PC-3 (cell line): ENCODE results near the gene TRIM44.

ENCODE experiments used
- EZH2 ChIP-seq: fragments of 300-600 bp; sonication (generic); IDR thresholded peaks from one replicate; pipeline ENCODE4 v1.6.1; 2017; ENCODE audit warnings: antibody characterized with exemption, mild to moderate bottlenecking, low read length; ENCODE audit not compliant: unreplicated experiment
- EZH2phosphoT487 ChIP-seq: fragments of 300-600 bp; sonication (generic); IDR thresholded peaks from 2 replicates; pipeline ENCODE4 v1.6.1; 2018; ENCODE audit warnings: mild to moderate bottlenecking, antibody characterized with exemption, low read length, borderline replicate concordance
- TF ChIP-seq, protein P1 (sequence below): fragments of 300-600 bp; sonication (generic); conservative IDR thresholded peaks from 2 replicates; pipeline ENCODE4 v1.5.1; 2017; ENCODE audit warnings: antibody characterized with exemption, low read depth, mild to moderate bottlenecking, low read length

- TF ChIP-seq, protein P1, sequence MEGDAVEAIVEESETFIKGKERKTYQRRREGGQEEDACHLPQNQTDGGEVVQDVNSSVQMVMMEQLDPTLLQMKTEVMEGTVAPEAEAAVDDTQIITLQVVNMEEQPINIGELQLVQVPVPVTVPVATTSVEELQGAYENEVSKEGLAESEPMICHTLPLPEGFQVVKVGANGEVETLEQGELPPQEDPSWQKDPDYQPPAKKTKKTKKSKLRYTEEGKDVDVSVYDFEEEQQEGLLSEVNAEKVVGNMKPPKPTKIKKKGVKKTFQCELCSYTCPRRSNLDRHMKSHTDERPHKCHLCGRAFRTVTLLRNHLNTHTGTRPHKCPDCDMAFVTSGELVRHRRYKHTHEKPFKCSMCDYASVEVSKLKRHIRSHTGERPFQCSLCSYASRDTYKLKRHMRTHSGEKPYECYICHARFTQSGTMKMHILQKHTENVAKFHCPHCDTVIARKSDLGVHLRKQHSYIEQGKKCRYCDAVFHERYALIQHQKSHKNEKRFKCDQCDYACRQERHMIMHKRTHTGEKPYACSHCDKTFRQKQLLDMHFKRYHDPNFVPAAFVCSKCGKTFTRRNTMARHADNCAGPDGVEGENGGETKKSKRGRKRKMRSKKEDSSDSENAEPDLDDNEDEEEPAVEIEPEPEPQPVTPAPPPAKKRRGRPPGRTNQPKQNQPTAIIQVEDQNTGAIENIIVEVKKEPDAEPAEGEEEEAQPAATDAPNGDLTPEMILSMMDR: no peak
- no peak for TF ChIP-seq EZH2
- no peak for TF ChIP-seq EZH2phosphoT487
Measured at GRCh38 chr11:35621620-35622019, 41.0 kb upstream of the TRIM44 start.
